HCT116 (cell line): ENCODE data around the gene APBA2. TPM values are rescaled to one million over a fixed set of nuclear protein-coding genes. Genes with fewer than 3 reads are reported as not detected.

ENCODE experiments used
- ATAC-seq: fragments of 200-7000 bp; cut with Tn5 transposase; 2 replicates; pipeline ENCODE4 v1.9.1; 2020; ENCODE audit warnings: mild to moderate bottlenecking, moderate library complexity
- BruUV-seq: library from RNA; stranded (reverse); fragments of 400-500 nt; replicated peaks from 2 replicates; lab custom pipeline; 2021; lab: Mats Ljungman, UMichigan
- CTCF ChIA-PET: fragments of 300-600 bp; sonication (Branson Sonifier 250); formaldehyde crosslinking; loops from one replicate; lab custom pipeline; 2021; ENCODE audit warnings: antibody characterized with exemption; lab: Charles Lee
- POLR2A ChIA-PET: fragments of 300-600, 350-600 bp; sonication (Branson Sonifier 250); formaldehyde crosslinking; loops from one replicate; lab custom pipeline; 2021; ENCODE audit warnings: antibody characterized with exemption; lab: Charles Lee
- RAD21 ChIA-PET, 2 experiments: fragments of 300-600 bp; sonication (Branson Sonifier 250); formaldehyde crosslinking; loops; one replicate each; lab custom pipeline; 2023; ENCODE audit warnings: low total read pairs in 2 of 2; ENCODE audit not compliant: uncharacterized antibody in 2 of 2, unreplicated experiment in 2 of 2, low non-redundant PET in 1 of 2; lab: Charles Lee
- DNase-seq: peaks from one replicate; pipeline ENCODE4 v3.0.0-alpha.2; 2010; ENCODE audit warnings: low read depth, low spot score
- H2AFZ ChIP-seq: fragments of 200-600 bp; shearing (Covaris generic), sonication (generic); 2 replicates; pipeline ENCODE4 v1.6.1; 2017; ENCODE audit warnings: low read depth, mixed run types, mixed read lengths, antibody characterized with exemption, low read length; ENCODE audit not compliant: poor library complexity, severe bottlenecking
- H3K27ac ChIP-seq: 2 replicates; pipeline ENCODE4 v1.5.1; 2012; ENCODE audit warnings: low read depth, low read length
- H3K27me3 ChIP-seq: fragments of 200-600 bp; sonication (generic); 2 replicates; pipeline ENCODE4 v1.6.1; 2016; ENCODE audit warnings: mixed run types, low read length, mixed read lengths; ENCODE audit not compliant: insufficient read depth
- H3K36me3 ChIP-seq, 2 experiments: fragments of 200-500 bp in 1 of 2; fragments of 200-600 bp in 1 of 2; sonication (Bioruptor generic) in 1 of 2; sonication (generic) in 1 of 2; 2 replicates each; pipeline versions ENCODE4 v1.5.1 to v1.6.1; 2014 to 2016; ENCODE audit warnings: low read length in 2 of 2, inconsistent platforms in 1 of 2, mixed read lengths in 1 of 2, mixed run types in 1 of 2; ENCODE audit not compliant: insufficient read depth in 2 of 2, control insufficient read depth in 1 of 2
- H3K4me1 ChIP-seq, 2 experiments: fragments of 200-600 bp in 1 of 2; sonication (generic) in 1 of 2; 2 replicates each; pipeline versions ENCODE4 v1.5.1 to v1.6.1; 2012 to 2017; ENCODE audit warnings: low read length in 2 of 2, inconsistent platforms in 1 of 2, mild to moderate bottlenecking in 1 of 2, mixed read lengths in 1 of 2, mixed run types in 1 of 2, moderate library complexity in 1 of 2; ENCODE audit not compliant: insufficient read depth in 2 of 2, control insufficient read depth in 1 of 2
- H3K4me2 ChIP-seq: fragments of 200-600 bp; sonication (generic); 2 replicates; pipeline ENCODE4 v1.6.1; 2017; ENCODE audit warnings: mixed run types, low read length, mixed read lengths
- H3K4me3 ChIP-seq, 2 experiments: fragments of 200-600 bp in 1 of 2; sonication (generic) in 1 of 2; replicated peaks in 1 of 2; 2 replicates each; pipeline ENCODE4 v1.5.1; 2011 to 2016; ENCODE audit warnings: low read length in 2 of 2, control low read depth in 1 of 2, low read depth in 1 of 2, mild to moderate bottlenecking in 1 of 2, mixed read lengths in 1 of 2, mixed run types in 1 of 2
- H3K79me2 ChIP-seq: fragments of 200-600 bp; sonication (generic); 2 replicates; pipeline ENCODE4 v1.6.1; 2017; ENCODE audit warnings: mild to moderate bottlenecking, mixed run types, low read length, moderate library complexity, mixed read lengths; ENCODE audit not compliant: insufficient read depth
- H3K9ac ChIP-seq: fragments of 200-600 bp; sonication (generic); 2 replicates; pipeline ENCODE4 v1.6.1; 2016; ENCODE audit warnings: low read length, mixed read lengths
- H3K9me2 ChIP-seq: fragments of 200-600 bp; sonication (generic), shearing (Covaris generic); 2 replicates; pipeline ENCODE4 v1.6.1; 2017; ENCODE audit warnings: mixed run types, mild to moderate bottlenecking, moderate library complexity; ENCODE audit not compliant: insufficient read depth
- H3K9me3 ChIP-seq, 2 experiments: fragments of 200-500 bp in 1 of 2; fragments of 200-600 bp in 1 of 2; sonication (Bioruptor generic) in 1 of 2; sonication (generic) in 1 of 2; 2 replicates each; pipeline ENCODE4 v1.6.1; 2014 to 2017; ENCODE audit warnings: low read length in 2 of 2, mixed read lengths in 2 of 2, inconsistent platforms in 1 of 2, low read depth in 1 of 2, mild to moderate bottlenecking in 1 of 2, mixed run types in 1 of 2, moderate library complexity in 1 of 2; ENCODE audit not compliant: control insufficient read depth in 1 of 2, insufficient read depth in 1 of 2
- H4K20me1 ChIP-seq: fragments of 200-600 bp; sonication (generic), shearing (Covaris generic); 2 replicates; pipeline ENCODE4 v1.6.1; 2017; ENCODE audit warnings: mixed run types, mild to moderate bottlenecking, moderate library complexity; ENCODE audit not compliant: insufficient read depth
- ATF3 ChIP-seq: IDR thresholded peaks from 2 replicates; pipeline ENCODE4 v1.6.1; 2012
- CBX3 ChIP-seq: IDR thresholded peaks from 2 replicates; pipeline ENCODE4 v1.6.1; 2012; ENCODE audit warnings: low read depth
- CEBPB ChIP-seq: IDR thresholded peaks from 2 replicates; pipeline ENCODE4 v1.6.1; 2012; ENCODE audit warnings: low read depth
- EGR1 ChIP-seq: IDR thresholded peaks from 2 replicates; pipeline ENCODE4 v1.6.1; 2012; ENCODE audit warnings: low read depth
- ELF1 ChIP-seq: IDR thresholded peaks from 2 replicates; pipeline ENCODE4 v1.6.1; 2012; ENCODE audit warnings: low read depth, borderline replicate concordance
- EZH2phosphoT487 ChIP-seq: fragments of 200-600 bp; IDR thresholded peaks from 2 replicates; pipeline ENCODE4 v1.6.1; 2018; ENCODE audit warnings: antibody characterized with exemption, borderline replicate concordance
- FOSL1 ChIP-seq: IDR thresholded peaks from 2 replicates; pipeline ENCODE4 v1.6.1; 2012; ENCODE audit warnings: low read depth
- JUND ChIP-seq: IDR thresholded peaks from 2 replicates; pipeline ENCODE4 v1.6.1; 2012
- MAX ChIP-seq: IDR thresholded peaks from 2 replicates; pipeline ENCODE4 v1.6.1; 2012
- POLR2AphosphoS5 ChIP-seq: IDR thresholded peaks from 2 replicates; pipeline ENCODE4 v1.6.1; 2011; ENCODE audit warnings: mild to moderate bottlenecking, low read depth, low read length, moderate library complexity
- RAD21 ChIP-seq: IDR thresholded peaks from 2 replicates; pipeline ENCODE4 v1.6.1; 2012; ENCODE audit warnings: low read depth, mild to moderate bottlenecking
- REST ChIP-seq: IDR thresholded peaks from 2 replicates; pipeline ENCODE4 v1.6.1; 2012; ENCODE audit warnings: low read depth
- SP1 ChIP-seq: IDR thresholded peaks from 2 replicates; pipeline ENCODE4 v1.6.1; 2012; ENCODE audit warnings: low read depth
- SRF ChIP-seq: IDR thresholded peaks from 2 replicates; pipeline ENCODE4 v1.6.1; 2012; ENCODE audit warnings: low read depth
- TCF7L2 ChIP-seq: IDR thresholded peaks from 2 replicates; pipeline ENCODE4 v1.7.0; 2011; ENCODE audit warnings: borderline replicate concordance, inconsistent platforms; ENCODE audit not compliant: insufficient read depth, insufficient read length; ENCODE audit errors: extremely low read depth
- YY1 ChIP-seq: IDR thresholded peaks from 2 replicates; pipeline ENCODE4 v1.6.1; 2011; ENCODE audit warnings: low read length, low read depth, moderate library complexity, mild to moderate bottlenecking; ENCODE audit not compliant: insufficient replicate concordance; ENCODE audit errors: extremely low read depth
- ZBTB33 ChIP-seq: IDR thresholded peaks from 2 replicates; pipeline ENCODE4 v1.6.1; 2011; ENCODE audit warnings: mild to moderate bottlenecking, low read length, moderate library complexity; ENCODE audit not compliant: insufficient replicate concordance; ENCODE audit errors: extremely low read depth
- ZFX ChIP-seq: fragments of 450-650 bp; IDR thresholded peaks from 2 replicates; pipeline ENCODE4 v1.6.1; 2017
- ZNF274 ChIP-seq: fragments of 200-500 bp; sonication (Bioruptor generic); IDR thresholded peaks from 2 replicates; pipeline ENCODE4 v1.6.1; 2014; ENCODE audit warnings: mild to moderate bottlenecking, low read depth, low read length, inconsistent platforms
- intact Hi-C: fragments of 100-400 bp; cut with micrococcal nuclease; formaldehyde crosslinking; loops from 2 replicates; pipeline ENCODE4 v1.10.0; 2022
- total RNA-seq: library from RNA; stranded (reverse); gene quantifications from one replicate; pipeline ENCODE4 v1.2.1, GENCODE V29; 2021; ENCODE audit not compliant: unreplicated experiment

The APBA2 gene
- total RNA-seq, 1 experiment from 2014 or later: 0.47 TPM

GRCh38 chr15:29035336-29036285 is 149.8 kb downstream of the APBA2 start:
- Histone ChIP-seq H4K20me1 (no peaks in the 10 kb centered on the region), H3K9me2 (no peaks in the 10 kb centered on the region), H3K79me2 (no peaks in the 10 kb centered on the region), H2AFZ (no peak overlapping the region), H3K9me3 (no peaks in the 10 kb centered on the region), H3K36me3 (no peaks in the 10 kb centered on the region), H3K4me2 (no peak overlapping the region), H3K9ac (no peak overlapping the region), H3K27ac (no peak overlapping the region), H3K27me3 (no peaks in the 10 kb centered on the region), H3K4me3 (no peak overlapping the region), H3K4me1 (no peaks in the 10 kb centered on the region)
- BruUV-seq: no TSS peak
- ChIA-PET RAD21 (no interaction called here), POLR2A (no interaction called here), CTCF (no interaction called here)
- DNase-seq (no peak), ATAC-seq (no peak)
- intact Hi-C loops: no loop called here
- TF ChIP-seq EGR1 (no peak), EZH2phosphoT487 (no peak), JUND (no peak), CBX3 (no peak), REST (no peak), YY1 (no peak), FOSL1 (no peak), ELF1 (no peak), ZFX (no peak), POLR2AphosphoS5 (no peak), MAX (no peak), SP1 (no peak), ZNF274 (no peak), CEBPB (no peak), ZBTB33 (no peak), ATF3 (no peak), TCF7L2 (no peak), RAD21 (no peak), SRF (no peak)
